Measurements from ENCODE around the gene ARHGAP10. TPM values are rescaled to one million over a fixed set of nuclear protein-coding genes. Genes with fewer than 3 reads are reported as not detected.

The ARHGAP10 gene
- total RNA-seq, 6 experiments from 2014 or later: 5.5 to 13.3 (median 10.4) TPM

GRCh38 chr4:147826288-147826646, 94.4 kb downstream of the ARHGAP10 start:
- ATAC-seq (no peak), DNase-seq (no peak)
- intact Hi-C loops (cut with DNase I): no loop called here
- Histone ChIP-seq H3K4me3 (no peak overlapping the region), H3K9me3 (no peaks in the 10 kb centered on the region), H3K4me1 (peaks cover 0 to 20% (median 2%) of the 10 kb centered on the region in 4 donors), H3K27ac (no peak overlapping the region), H3K36me3 (no peaks in the 10 kb centered on the region), H3K27me3 (no peaks in the 10 kb centered on the region)
- 86% methylated on average over 4 of the region's 5 CpGs for WGBS (ENCODE audit: insufficient coverage, low coverage, low lambda C conversion rate, missing lambda C conversion rate)
- TF ChIP-seq CTCF (IDR thresholded peaks at IDR 0.05) (no peak), POLR2A (IDR thresholded peaks at IDR 0.05) (no peak)

DNA sequence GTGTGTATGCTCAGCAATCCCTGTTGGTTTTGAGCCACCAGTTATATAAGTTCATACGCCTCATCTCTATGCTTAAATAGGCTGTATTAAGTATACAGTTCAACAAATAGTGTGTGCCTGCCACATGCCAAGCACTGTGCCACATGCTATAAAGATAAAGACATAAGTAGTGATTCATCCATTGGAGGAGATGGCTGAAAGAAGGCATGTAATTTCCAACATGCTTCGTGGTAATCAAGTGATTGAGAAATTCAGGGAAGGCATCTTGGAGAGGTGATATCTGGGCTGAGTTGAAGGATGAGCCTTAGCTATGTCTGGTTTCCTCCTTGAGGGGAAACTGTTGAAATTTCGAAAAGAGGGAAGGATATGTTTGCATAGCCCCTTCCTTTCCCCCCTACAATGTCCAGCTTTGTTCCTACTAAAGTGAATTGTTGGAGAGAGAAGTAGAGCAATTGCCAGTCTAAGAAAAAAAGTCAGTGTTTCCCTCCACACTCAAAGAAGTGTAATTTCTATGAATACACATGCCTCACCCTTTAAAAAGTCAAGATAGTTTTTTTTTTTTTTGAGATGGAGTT, 96.5 kb downstream of the ARHGAP10 start:
- no peak for TF ChIP-seq CTCF (IDR thresholded peaks at IDR 0.05)
- no peak for TF ChIP-seq POLR2A (IDR thresholded peaks at IDR 0.05)
- no peak for ATAC-seq

GRCh38 chr4:147829401-147830101, 97.7 kb downstream of the ARHGAP10 start:
- no peaks in the 10 kb centered on the region for H3K27me3 ChIP-seq
- H3K4me1 ChIP-seq: peaks cover 0 to 8% (median 0%) of the 10 kb centered on the region in 4 donors
- WGBS (ENCODE audit: insufficient coverage, low coverage, low lambda C conversion rate, missing lambda C conversion rate): 61% methylated on average over 5 of the region's 13 CpGs
- H3K9me3 ChIP-seq: no peaks in the 10 kb centered on the region
- H3K36me3 ChIP-seq: no peaks in the 10 kb centered on the region
- TF ChIP-seq POLR2A (IDR thresholded peaks at IDR 0.05): no peak
- TF ChIP-seq CTCF (IDR thresholded peaks at IDR 0.05): no peak
- peak in 2 of 4 donors; percentile 54 to 65 for ATAC-seq
- DNase-seq: no peak
- intact Hi-C loops (cut with DNase I): no loop called here
- H3K4me3 ChIP-seq: no peak overlapping the region
- peak overlapping the region in 1 of 3 donors; percentile 29 for H3K27ac ChIP-seq

More for the DNA sequence above, 96.5 kb downstream of the ARHGAP10 start:
- Histone ChIP-seq H3K27ac (no peak overlapping the region), H3K4me1 (peaks cover 0 to 8% (median 0%) of the 10 kb centered on the region in 4 donors), H3K27me3 (no peaks in the 10 kb centered on the region), H3K36me3 (no peaks in the 10 kb centered on the region), H3K9me3 (no peaks in the 10 kb centered on the region), H3K4me3 (no peak overlapping the region)
- no peak for DNase-seq
- intact Hi-C loops (cut with DNase I): no loop called here
- WGBS (ENCODE audit: insufficient coverage, low coverage, low lambda C conversion rate, missing lambda C conversion rate): 70% methylated on average over 3 of the region's 3 CpGs

- ATAC-seq (no peak), DNase-seq (no peak)
- 65% methylated on average over 3 of the region's 3 CpGs for WGBS (ENCODE audit: insufficient coverage, low coverage, low lambda C conversion rate, missing lambda C conversion rate)
- Histone ChIP-seq H3K27ac (peak overlapping the region in 1 of 3 donors; percentile 29), H3K9me3 (no peaks in the 10 kb centered on the region), H3K27me3 (no peaks in the 10 kb centered on the region), H3K4me1 (peaks cover 0 to 8% (median 0%) of the 10 kb centered on the region in 4 donors), H3K4me3 (no peak overlapping the region), H3K36me3 (no peaks in the 10 kb centered on the region)
- intact Hi-C loops (cut with DNase I): no loop called here
- TF ChIP-seq CTCF (IDR thresholded peaks at IDR 0.05) (no peak), POLR2A (IDR thresholded peaks at IDR 0.05) (no peak)
Observed at GRCh38 chr4:147830102-147830463, 98.2 kb downstream of the ARHGAP10 start.

All from right lobe of liver (tissue), 6 donors.